GM19463 (cell line): Measurements from ENCODE around the gene MCEMP1.

Source experiments
- ATAC-seq: cut with Tn5 transposase; IDR thresholded peaks from one replicate; pipeline ENCODE4 v1.9.1; 2021; ENCODE audit warnings: mild to moderate bottlenecking, moderate library complexity; ENCODE audit not compliant: unreplicated experiment

The MCEMP1 gene

DNA sequence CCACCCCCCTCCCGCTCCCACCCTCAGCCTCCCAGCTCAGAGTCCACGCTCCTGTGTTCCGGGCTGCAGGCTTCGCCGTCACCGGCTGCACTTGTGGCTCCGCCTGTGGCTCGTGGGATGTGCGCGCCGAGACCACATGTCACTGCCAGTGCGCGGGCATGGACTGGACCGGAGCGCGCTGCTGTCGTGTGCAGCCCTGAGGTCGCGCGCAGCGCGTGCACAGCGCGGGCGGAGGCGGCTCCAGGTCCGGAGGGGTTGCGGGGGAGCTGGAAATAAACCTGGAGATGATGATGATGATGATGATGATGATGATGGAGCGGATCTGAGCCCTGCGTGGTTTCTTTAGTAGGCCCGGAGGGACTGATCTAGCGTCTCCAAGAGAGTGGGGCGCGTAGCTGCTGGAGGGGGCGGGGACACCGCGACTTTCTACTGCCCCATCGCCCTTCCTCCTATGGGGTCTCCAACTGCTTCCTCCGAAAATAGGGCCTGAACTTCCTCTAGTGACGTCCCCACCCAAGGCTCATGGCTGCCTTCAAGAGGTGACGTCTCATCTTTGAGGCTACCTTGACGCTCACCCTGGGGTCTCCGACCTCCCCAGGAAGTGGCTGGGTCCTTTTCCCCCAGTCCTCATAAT lies 6.6 kb upstream of the MCEMP1 start:
- ATAC-seq: no peak

DNA sequence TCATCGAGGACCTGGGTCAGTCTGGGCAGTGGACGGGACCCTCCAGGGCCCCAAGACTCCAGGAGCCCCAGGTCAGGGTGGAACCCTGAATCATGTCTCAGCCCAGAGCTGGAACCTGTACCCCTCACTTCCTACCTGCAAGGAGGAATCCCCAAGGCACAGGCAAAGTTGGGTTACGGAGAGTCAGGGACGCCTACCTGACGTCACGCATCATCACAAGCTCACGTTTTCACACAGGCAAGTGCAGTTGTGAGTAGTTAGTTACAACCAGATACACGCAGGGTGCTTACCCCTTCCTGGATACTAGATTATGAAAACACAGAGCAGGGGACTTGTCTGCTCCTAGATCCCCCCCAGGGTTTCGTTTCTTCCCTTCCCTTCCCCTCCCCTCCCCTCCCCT lies 6.1 kb upstream of the MCEMP1 start:
- no peak for ATAC-seq

DNA sequence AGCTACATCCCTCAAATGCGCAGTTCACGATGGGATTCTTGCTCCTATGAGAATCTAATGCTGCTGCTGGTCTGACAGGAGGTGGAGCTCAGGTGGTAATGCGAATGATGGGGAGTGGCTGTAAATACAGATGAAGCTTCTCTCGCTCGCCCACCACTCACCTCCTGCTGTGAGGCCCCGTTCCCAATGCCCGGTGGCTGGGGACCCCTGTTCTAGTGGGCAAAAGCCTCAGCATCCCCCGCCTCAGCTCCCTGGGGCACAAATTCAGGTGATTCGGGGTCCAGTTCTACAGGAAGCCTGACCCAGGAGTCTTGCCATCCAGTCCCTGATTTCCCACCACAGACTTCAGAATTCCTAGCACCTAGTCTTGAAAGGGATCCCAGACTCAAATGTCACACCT lies 4.4 kb upstream of the MCEMP1 start:
- ATAC-seq: no peak

DNA sequence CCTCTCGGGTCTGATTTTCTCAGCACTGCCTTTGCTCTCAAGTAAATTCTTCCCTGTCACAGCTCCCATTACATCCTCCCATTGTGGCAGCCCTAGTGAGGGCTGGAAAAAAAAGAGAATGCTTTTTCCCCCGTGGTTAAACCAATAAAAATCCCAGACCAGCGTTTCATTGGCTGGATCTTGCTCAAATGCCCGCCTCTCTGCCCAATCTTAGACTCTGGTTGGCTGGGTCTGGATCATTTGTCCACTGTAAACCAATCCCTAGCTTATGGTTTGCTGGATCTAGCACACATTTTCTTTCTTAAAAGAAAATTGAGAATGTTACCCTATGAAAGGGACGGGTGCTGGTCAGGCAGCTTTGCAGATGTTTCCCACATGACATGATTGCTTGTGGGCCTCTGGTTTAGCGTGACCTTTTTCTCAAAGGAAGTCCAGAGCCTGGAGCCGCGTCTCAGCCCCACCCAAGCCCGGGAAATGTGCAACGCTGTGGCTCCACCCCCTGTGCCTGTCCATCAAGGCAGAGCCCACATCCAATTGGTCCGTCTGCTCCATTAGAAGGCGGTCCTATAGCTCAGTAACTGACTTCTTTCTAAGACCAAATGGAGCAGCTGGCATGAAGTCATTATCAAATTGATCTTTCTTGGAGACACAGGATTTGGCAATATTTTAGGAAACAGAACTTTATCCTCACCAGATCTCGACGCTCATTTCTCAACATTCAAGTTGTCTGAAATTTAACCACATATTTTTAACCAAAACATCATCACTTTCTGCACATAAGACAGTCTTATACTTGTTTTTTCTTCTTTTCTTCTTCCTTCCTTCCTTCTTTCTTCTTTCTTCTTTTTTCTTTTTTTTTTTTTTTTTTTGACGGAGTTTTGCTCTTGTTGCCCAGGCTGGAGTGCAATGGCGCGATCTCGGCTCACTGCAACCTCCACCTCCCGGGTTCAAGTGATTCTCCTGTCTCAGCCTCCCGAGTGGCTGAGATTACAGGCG lies 2.6 kb upstream of the MCEMP1 start:
- ATAC-seq: no peak

DNA sequence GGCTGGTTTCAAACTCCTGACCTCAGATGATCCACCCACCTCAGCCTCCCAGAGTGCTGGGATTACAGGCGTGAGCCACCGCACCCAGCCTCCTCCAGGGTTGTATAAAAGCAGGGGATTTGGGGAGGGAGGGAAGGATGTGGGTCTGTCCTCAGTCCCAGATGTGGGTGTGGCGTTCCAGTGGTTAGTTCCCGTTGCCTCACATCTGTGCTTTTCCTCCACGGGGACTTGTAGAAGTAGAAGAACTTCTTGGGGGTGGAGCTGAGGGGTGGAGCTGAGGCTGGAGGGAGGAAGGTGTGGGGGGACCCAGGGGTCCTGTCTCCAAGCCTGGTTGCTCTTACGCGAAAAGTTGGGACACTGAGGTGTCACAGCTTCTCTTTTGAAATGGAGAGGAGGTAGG lies 514 bp upstream of the MCEMP1 start:
- no peak for ATAC-seq

DNA sequence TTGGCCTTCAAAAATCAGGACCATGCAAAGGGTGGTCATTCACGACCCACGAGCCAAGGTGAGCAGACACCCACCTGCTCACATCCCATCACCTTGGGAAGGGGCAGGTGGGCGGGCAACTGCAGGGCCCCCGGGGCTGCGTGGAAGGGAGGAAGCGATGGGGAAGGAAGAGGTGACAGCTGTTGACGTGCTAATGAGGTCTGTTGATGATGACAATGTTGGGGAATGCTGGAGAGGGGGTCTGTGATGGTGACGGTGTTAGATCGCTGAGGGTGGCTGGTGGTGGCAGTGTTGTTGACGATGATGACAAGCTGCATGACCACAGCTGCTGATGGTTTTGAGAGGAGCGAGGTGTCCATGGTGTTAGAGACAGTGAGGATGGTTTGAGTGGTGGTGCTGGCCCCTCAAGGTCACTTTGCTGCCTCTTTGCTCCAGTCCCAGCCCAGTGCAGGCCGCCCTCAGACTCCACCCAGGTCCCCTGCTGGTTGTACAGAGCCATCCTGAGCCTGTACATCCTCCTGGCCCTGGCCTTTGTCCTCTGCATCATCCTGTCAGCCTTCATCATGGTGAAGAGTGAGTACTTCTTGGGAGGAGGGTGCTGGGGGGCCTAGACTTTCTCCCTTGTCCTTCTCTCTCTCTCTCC lies 900 bp downstream of the MCEMP1 start:
- ATAC-seq: no peak

DNA sequence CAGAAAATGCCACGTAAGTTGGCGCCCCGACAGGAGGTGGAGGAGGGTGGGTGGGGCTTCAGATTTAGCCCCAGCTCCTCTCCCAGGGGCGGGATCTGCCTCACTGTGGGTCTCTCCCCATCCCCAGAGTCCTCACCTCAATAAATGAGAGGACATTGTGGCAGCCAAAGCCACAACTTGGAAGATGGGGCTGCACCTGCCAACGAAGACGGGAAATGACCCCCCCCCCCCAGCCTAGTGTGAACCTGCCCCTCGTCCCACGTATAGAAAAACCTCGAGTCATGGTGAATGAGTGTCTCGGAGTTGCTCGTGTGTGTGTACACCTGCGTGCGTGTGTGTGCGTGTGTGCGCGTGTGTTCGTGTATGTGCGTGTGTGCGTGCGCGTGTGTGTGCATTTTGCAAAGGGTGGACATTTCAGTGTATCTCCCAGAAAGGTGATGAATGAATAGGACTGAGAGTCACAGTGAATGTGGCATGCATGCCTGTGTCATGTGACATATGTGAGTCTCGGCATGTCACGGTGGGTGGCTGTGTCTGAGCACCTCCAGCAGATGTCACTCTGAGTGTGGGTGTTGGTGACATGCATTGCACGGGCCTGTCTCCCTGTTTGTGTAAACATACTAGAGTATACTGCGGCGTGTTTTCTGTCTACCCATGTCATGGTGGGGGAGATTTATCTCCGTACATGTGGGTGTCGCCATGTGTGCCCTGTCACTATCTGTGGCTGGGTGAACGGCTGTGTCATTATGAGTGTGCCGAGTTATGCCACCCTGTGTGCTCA lies 2.3 kb downstream of the MCEMP1 start:
- ATAC-seq: no peak

DNA sequence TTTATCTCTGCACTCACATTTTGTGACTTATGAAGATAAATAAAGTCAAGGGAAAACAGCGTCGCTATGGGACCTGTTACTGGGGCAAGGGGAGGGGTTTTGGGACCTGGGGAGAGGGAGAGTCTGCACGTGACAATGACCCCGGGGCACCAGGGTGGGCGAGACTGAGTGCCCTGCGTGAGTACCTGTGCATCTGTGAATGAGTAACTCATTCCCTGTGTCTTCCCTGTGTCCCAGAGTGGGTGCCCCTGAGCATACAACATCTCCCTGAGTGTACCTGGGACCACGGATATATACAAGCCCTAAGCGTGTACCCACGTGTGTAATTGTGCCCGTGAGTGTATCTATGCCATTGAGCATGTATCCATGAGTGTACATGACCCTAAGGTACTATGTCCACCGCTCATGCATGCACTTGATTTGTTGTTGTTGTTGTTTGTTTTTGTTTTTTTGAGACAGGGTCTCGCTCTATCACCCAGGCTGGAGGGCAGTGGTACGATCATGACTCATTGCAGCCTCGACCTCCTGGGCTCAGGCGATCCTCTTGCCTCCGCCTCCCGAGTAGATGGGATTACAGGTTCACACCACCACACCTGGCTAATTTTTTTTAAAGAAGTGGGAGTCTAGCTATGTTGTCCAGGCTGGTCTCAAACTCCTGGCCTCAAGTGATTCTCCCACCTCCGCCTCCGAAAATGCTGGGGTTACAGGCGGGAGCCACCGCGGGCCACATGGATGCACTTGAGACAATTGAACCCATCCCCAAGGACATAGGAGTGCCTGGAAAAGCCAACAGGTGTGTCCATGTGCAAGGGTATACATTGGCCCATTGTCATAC lies 3.1 kb downstream of the MCEMP1 start:
- no peak for ATAC-seq

DNA sequence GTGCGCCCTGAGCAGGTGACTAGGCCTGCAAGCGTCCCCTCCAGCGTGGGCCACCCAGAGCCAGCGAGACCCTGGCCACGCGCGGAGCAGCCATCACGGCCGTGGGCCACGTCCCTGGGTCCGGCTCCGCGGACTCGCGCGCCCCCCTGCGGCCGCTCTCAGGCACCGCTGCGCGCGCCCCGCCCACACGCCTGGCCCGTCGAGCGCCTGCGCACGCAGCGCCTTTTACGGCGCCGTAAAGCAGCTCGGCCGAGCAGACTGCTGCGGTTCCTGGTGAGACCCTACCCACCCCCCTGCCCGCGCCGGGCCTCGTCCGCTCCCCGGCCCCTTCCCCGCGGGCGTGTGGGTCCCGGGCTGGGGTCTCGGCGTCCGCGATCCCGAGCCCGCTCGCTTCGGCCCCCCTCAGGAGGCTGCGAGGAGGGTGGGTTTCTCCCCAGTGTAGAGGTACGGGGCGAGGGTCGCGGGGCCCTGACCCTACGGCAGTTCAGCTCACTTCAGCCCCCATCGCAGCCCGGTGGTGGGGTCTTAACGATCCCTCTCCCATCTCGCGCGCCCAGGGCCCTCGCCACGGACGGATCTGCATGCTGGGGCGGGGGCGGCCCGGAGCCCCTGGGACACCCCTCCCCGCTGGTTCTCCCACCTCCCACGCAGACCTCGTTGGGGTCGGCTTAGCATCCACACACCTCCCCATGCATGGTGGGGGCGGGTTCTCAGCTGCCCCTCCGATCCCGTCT lies 3.9 kb downstream of the MCEMP1 start, which contains the start of gene TRAPPC5:
TRAPPC5 (plus strand) TSS at position 228 of the 734 bp plus-strand sequence. CDS start 1,421 bp downstream, outside the sequence.
- ATAC-seq: no peak

DNA sequence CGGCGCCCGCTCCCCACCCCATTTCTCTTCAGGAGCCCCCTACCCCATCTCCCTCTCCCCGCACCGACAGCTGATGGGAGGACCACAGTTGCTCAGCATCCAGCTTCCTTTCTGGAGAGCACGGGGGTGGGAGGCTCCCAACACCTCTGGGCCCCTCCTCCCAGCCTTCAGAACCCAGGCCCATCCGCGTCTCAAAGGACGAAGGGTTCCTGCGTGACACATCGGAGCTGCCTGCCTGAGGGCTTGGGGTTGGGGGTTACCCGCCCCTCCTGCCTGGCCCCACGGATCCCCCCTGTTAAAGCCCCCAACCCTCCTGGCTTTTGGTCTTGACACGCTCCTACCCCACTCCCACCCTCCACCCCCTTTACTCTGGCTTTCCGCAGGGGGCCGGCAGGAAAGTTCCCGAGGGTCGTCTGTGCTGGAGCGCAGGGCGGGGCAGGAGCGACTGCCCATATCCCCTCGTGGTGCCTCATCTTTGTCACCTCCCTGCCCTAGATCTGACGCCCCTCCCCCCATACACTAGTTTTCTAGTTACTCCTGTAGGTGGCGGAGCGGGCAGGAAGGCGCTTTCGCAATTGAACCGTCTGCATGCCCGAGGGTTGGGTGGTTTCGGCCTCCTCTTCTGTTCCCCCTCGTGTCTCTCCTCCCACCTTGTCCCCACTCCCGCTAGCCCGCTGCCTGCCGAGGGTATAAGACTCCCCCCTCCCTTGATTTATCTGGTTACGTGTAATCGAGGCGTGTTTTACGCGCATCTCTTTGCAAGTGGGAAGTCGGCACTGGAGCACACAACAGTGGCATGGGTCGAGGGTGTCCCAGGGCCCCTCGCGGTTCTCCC lies 4.7 kb downstream of the MCEMP1 start:
- ATAC-seq: no peak

DNA sequence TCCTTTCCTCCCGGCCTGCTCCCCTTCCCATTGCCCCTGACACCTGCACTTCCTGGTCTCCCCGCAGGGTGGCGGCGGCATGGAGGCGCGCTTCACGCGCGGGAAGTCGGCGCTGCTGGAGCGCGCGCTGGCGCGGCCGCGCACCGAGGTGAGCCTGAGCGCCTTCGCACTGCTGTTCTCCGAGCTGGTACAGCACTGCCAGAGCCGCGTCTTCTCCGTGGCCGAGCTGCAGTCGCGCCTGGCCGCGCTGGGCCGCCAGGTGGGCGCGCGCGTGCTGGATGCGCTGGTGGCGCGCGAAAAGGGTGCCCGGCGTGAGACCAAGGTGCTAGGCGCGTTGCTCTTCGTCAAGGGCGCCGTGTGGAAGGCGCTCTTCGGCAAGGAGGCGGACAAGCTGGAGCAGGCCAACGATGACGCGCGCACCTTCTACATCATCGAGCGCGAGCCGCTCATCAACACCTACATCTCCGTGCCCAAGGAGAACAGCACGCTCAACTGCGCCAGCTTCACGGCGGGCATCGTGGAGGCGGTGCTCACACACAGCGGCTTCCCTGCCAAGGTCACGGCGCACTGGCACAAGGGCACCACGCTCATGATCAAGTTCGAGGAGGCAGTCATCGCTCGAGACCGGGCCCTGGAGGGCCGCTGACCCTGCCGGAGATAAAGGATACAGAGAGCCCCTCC lies 5.4 kb downstream of the MCEMP1 start:
- no peak for ATAC-seq

DNA sequence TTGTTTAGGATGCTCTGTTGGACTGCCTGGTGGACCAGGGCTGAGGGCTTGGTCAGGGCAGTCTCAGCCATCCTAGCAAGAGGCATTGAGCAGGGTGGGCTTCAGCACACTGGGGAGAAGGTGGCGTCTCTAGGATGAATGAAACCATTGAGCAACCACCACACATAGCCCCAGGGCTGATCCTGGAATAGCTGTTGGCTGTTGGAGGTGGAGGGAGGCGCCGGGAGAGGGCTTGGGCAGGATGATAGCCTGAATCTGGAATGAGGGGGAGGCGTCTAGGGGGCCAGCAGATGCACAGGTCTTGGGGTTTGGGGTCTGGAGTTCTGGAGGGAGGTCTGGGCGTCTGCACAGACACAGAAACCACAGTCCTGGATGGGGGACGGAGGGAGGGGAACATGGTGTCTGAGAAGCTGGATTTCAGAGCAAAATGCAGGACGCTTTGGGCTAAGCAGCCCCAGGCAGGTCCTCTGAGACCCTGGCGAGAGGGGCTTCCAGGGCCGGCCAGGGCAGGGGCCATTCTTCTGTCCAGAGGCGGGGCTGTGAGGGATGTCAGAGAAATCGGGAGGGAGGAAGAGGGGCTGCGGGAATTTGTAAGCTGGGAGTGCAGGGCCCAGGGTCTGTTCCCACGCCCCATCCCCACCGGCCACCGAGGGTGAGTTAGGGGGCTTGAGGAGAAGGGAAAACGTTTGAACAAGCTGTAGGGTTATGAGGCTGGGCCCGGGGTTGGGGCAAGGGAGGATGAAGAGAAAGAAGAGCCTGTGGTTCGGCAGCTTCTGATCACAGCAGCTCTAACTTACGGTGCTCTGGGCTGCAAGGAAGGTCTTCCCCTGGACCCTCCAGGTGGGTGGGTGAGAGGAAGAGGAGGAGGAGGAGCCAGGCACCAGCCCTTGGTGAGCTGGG lies 8.9 kb downstream of the MCEMP1 start:
- ATAC-seq: no peak

DNA sequence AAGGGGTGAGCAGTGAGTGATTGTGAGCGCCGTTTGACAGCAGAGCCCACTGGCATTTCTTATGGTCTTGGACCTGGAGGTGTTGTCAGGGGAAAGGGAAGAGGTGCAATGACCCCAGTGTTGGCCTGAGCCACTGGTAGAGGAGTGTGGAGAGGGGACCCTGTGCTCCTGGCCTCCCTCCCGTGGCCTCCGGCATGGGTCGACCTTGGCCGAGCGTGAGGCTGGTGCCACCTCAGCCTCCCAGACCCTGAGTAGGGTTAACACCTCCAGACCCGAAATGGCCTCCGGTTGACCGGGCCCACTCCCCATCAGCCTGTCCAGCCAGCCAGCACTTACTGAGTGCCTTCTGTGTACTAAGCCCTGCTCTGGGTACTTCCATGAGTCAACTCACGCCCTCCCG lies 10.3 kb downstream of the MCEMP1 start:
- no peak for ATAC-seq

DNA sequence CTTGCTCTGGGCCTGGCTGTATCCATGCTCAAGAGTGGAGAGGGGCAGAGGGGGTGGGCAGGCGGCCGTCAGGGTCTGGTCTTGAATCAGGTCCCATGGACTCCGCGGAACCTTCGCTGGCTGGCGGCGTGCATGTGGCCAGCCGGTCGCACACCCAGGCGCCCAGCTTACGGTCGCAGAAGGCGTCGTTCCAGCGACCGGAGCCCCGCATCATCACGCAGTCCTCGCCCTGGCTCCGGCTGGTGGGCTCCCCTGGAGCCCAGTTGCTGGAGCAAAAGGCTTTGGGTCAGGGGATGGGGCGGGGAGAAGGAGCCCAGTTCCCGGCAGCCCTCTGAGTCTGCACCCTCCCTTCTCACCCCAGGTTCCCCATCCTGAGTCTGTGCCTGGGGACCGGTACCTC lies 12.3 kb downstream of the MCEMP1 start:
- no peak for ATAC-seq

DNA sequence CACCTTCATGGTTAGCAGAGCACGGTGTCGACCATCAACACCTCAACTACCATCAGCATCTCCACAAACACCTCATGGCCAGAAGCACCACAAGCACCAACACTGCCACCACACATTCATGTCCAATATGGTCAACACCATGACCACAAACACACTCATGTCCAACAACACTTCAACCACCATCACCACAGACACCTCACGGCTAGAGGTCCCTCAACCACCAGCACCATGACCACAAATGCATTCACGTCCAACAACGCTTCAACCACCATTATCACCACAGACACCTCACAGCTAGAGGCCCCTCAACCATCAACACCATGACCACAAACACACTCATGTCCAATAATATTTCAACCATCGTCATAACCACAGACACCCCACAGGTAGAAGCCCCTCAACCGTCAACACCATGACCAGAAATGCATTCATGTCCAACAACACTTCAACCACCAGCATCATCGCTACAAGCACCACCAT lies 13.9 kb downstream of the MCEMP1 start:
- no peak for ATAC-seq

DNA sequence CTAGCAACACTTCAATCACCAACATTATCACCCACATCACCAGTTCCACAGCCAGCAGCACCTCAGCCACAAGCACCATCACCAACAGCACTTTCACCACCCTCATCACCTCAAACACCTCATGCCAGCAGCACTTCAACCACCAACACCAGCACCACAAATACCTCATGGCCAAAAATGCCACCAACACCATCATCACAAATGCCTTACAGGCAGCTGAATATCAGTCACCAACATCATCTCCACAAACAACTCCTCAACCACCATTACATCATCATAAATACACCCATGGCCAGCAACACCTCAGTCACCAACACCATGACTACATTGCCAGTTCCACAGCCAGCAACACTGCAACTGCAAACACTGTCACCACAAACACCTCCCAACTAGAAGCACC lies 14.6 kb downstream of the MCEMP1 start:
- no peak for ATAC-seq
